Stimulated activated effector memory CD8-positive, alpha-beta T cell treated with anti-CD3 and anti-CD28 coated beads, Interleukin-12 subunit alpha, Interleukin-12 subunit beta, amount 100 ng/mL, for 72 hours (primary cell): Measurements from ENCODE around the gene CDC42EP1.

Experiments
- ATAC-seq: fragments of 150-1000 bp; cut with Tn5 transposase; 2 replicates; pipeline ENCODE4 v1.10.0; 2021
- DNase-seq, 2 donors: peaks; one replicate each; pipeline ENCODE4 v3.0.0; 2021 to 2022; ENCODE audit warnings: low spot score in 2 of 2
- H3K27ac Mint-ChIP-seq: one replicate; pipeline ENCODE4 v1.8.0; 2022; ENCODE audit warnings: mild to moderate bottlenecking, mixed read lengths
- H3K36me3 Mint-ChIP-seq: one replicate; pipeline ENCODE4 v1.8.0; 2022; ENCODE audit warnings: mild to moderate bottlenecking, mixed read lengths
- H3K4me1 Mint-ChIP-seq: one replicate; pipeline ENCODE4 v1.8.0; 2022; ENCODE audit warnings: mixed read lengths
- H3K4me3 Mint-ChIP-seq: one replicate; pipeline ENCODE4 v1.8.0; 2022; ENCODE audit warnings: mild to moderate bottlenecking, mixed read lengths
- H3K9me3 Mint-ChIP-seq: one replicate; pipeline ENCODE4 v1.8.0; 2022; ENCODE audit warnings: mixed read lengths

Gene CDC42EP1, protein sequence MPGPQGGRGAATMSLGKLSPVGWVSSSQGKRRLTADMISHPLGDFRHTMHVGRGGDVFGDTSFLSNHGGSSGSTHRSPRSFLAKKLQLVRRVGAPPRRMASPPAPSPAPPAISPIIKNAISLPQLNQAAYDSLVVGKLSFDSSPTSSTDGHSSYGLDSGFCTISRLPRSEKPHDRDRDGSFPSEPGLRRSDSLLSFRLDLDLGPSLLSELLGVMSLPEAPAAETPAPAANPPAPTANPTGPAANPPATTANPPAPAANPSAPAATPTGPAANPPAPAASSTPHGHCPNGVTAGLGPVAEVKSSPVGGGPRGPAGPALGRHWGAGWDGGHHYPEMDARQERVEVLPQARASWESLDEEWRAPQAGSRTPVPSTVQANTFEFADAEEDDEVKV

DNA sequence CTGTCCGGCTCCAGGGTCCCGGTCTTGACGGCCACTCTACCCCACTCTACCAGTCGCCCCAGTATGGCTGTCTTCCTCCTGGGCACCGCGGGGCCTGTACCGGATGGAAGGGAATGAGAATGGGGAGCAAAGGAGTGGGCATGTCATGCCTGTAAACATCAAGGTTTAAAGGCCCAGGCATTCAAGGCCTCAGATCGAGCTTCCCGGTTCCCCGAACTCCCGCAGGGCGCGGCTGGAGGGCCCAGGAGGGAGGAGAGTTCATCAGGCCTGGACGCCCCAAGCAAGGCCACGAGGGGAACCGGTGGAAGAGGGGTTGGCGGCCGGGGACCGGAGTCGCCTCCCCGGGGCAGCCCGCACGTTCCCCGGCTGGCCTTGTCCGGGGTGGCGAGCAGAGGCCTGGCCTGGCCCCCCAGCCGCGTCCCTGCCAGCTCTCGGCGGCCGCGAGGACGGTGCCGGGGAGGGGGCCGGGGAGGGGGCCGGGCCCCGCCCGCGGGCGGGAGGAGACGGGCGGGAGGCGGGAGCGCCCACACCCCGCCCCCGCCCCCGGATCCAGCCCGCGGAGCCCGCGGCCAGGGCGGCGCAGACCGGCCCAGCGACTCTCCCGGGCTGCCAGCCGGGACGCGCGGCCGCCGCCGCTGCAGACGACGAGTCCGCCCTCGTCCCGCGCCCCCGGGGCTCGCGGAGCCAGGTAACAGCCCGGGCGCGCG, at the start of gene CDC42EP1:
Gene CDC42EP1 (plus strand): TSS at position 580 of the 707 bp plus-strand sequence. CDS start 5,870 bp downstream, outside the sequence.
- no peak within 1 kb of the TSS for H3K27ac Mint-ChIP-seq
- H3K9me3 Mint-ChIP-seq = no peaks in the 10 kb centered on the region
- H3K4me3 Mint-ChIP-seq = peak within 1 kb of the TSS; percentile 74
- ATAC-seq (peak; percentile 35), DNase-seq (no peak)
- H3K36me3 Mint-ChIP-seq = peaks cover 5% of the 10 kb centered on the region
- H3K4me1 Mint-ChIP-seq = peaks cover 35% of the 10 kb centered on the region

DNA sequence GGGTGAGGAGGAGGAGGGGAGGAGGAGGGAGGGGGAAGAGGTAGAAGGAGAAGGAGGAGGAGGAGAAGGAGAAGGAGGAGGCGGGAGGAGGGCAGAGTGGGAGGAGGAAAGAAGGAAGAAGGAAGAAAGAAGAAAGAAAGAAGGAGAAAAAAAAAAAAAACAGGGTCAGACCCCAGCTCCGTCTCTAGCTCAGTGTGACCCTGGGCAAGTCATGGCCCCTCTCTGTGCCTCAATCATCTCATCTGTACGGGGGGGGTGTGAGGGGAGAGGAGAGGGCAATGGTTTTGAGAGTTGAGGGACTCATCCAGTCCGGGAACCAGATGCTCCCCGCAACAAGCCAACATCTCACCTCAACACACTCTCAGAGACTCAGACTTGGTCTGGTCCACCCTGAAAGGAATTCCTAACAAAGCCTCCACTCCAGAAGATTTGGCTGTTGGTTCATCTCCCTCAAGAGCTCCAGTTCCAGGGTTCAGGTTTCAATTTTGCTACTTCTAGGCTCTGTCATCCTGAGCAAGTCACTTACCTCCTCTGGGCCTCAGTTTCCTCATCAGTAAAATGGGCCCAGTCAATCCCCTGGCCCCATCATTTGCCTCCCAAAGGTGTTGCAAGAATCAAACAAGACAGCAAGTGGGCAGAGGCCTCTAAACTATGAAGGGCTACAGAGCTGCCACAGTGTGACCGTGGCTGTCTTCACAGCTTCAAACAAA, 48.7 kb upstream of the CDC42EP1 start:
- H3K9me3 Mint-ChIP-seq = no peaks in the 10 kb centered on the region
- no peaks in the 10 kb centered on the region for H3K36me3 Mint-ChIP-seq
- no peaks in the 10 kb centered on the region for H3K4me1 Mint-ChIP-seq
- DNase-seq = no peak
- H3K4me3 Mint-ChIP-seq = no peak overlapping the region
- no peak for ATAC-seq
- H3K27ac Mint-ChIP-seq = no peak overlapping the region

DNA sequence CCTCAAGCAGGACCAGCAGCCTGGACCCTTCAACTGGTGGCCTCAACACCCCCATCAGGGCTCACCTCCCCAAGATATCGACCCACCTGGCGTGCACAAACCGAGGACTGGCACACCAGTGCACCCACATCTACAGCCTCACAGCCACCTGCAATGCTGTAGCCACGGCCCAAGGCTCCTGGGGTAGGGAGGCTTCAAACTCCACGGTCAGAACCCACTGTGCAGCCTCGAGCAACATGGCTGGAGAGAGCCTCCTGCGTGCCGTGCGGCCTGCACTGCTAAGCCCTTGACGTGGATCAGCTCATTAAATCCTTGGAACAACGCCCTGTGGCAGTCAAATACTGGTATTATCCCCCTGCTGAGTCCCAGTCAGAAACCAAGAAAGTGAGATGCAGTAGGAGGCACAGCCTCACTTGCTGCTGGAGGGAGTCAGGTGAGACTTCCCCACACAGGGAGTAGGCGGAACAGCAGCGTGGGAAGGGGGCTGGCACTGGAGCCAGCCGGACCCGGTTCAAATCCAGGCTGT, 45.7 kb upstream of the CDC42EP1 start:
- Mint-ChIP-seq H3K9me3 (no peaks in the 10 kb centered on the region), H3K36me3 (no peaks in the 10 kb centered on the region), H3K4me1 (peaks cover 6% of the 10 kb centered on the region), H3K27ac (no peak overlapping the region), H3K4me3 (no peak overlapping the region)
- no peak for DNase-seq
- no peak for ATAC-seq

DNA sequence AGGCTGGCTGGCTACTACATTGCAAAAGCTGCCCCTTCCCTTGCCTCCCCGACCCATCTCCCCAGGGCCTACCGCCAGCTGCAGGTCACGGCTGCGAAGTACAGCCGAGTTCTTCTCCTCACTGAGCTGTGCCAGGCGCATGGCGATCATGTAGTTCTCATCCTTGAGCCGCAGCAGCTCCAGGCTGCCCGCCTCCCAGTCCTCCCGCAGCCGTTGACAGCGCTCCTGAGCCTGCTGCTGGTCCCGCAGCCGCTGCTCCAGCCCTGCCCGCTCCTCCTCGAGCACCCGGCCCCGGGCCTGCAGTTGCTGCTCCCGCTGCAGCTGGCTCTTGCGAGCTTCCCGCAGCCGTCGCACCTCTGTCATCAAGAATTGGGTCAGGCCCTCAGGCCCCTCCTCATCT, 44.4 kb upstream of the CDC42EP1 start:
- Mint-ChIP-seq H3K9me3 (no peaks in the 10 kb centered on the region), H3K27ac (no peak overlapping the region), H3K4me1 (peaks cover 6% of the 10 kb centered on the region), H3K36me3 (no peaks in the 10 kb centered on the region), H3K4me3 (no peak overlapping the region)
- DNase-seq = no peak
- ATAC-seq = no peak

DNA sequence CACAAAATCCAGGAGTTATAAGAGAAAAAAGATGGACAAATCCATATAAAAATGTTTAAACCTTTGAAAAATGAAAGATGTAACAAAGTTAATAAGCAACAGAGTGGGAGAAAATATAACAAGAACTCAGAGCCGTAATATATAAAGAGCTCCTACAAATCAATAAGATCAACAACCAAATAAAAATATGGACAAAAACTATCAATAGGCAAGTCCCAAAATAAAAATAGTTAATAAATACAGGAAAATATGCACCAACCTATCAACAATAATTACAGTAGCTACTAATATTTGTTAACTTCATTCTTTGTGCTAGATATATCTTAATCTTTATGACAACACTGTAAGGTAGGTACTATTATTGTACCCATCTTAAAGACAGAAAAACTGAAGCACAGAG, 43.8 kb upstream of the CDC42EP1 start:
- H3K27ac Mint-ChIP-seq = no peak overlapping the region

DNA sequence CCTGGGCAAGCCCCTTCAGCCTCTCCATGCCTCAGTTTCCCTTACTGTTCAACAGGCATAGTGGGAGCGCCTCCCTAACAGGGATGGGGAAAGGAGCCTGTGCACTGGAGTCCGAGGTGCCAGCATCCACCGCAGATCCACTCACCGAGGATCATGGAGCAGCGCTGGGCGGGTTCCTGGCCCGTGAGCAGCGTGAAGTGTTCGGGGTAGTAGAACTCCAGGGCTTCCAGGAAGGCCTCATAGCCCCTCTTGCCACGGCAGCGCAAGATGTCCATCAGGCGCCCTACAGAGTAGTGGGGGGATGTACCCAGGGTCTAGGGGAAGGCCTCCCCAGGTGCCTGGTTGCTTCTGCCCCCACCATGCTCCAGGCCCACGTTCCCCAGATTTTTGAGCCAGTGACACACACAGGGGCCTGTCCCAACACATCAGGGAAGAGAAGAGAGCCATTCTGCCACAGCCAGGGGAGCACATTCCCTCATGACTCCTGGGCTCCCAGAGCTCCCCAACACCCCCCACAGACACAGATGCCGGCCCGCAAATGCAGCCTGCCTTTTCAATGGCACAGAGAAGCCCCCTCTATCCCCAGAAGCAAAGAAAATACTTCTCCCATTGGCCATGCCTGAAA, 42.3 kb upstream of the CDC42EP1 start:
- DNase-seq (no peak), ATAC-seq (no peak)
- peaks cover 6% of the 10 kb centered on the region for H3K4me1 Mint-ChIP-seq
- H3K36me3 Mint-ChIP-seq = no peaks in the 10 kb centered on the region
- H3K9me3 Mint-ChIP-seq = no peaks in the 10 kb centered on the region
- H3K27ac Mint-ChIP-seq = peak overlapping the region; percentile 56
- H3K4me3 Mint-ChIP-seq = peak overlapping the region; percentile 68

More for the DNA sequence above, 43.8 kb upstream of the CDC42EP1 start:
- ATAC-seq (no peak), DNase-seq (no peak)
- Mint-ChIP-seq H3K4me3 (no peak overlapping the region), H3K9me3 (no peaks in the 10 kb centered on the region), H3K4me1 (peaks cover 6% of the 10 kb centered on the region), H3K36me3 (no peaks in the 10 kb centered on the region)

DNA sequence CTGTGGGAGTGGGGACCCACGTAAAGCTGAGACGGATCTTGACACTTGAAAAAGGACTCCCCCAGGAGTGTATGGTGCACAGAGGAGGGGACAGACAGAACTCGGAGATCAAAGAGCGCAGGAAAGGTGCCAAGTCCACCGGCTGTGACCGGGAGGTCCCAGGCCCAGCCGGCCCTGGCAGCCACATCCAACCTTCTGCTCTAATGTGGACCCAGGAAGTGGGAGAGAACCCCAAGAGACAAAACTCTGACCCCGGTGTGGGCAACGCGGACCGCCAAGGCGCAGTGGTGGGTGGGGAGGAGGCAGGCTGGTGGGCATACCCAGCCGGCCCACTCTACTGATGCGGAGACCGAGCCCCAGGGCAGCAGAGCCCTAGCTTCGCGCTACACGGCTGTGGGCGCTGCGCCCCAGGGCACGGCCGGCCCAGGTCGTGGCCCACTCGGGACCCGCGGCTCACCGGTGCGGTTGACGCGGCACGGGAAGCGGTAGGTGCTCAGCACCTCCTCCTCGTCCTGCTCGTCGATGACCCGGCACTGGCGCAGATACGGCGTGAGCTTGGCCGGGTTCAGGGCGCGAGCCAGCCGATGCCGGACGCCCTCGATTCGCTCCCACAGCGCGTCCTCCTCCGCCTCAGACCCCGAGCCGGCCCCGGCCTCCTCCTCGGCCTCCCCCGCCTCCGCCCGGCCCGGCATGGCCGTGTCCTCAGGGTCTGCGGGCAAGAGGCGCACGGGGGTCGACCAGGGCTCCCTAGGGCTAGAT, 41.6 kb upstream of the CDC42EP1 start:
- DNase-seq = no peak
- Mint-ChIP-seq H3K27ac (peak overlapping the region; percentile 56), H3K9me3 (no peaks in the 10 kb centered on the region), H3K4me1 (peaks cover 6% of the 10 kb centered on the region), H3K4me3 (peak overlapping the region; percentile 68), H3K36me3 (no peaks in the 10 kb centered on the region)
- peak; percentile 61 for ATAC-seq

DNA sequence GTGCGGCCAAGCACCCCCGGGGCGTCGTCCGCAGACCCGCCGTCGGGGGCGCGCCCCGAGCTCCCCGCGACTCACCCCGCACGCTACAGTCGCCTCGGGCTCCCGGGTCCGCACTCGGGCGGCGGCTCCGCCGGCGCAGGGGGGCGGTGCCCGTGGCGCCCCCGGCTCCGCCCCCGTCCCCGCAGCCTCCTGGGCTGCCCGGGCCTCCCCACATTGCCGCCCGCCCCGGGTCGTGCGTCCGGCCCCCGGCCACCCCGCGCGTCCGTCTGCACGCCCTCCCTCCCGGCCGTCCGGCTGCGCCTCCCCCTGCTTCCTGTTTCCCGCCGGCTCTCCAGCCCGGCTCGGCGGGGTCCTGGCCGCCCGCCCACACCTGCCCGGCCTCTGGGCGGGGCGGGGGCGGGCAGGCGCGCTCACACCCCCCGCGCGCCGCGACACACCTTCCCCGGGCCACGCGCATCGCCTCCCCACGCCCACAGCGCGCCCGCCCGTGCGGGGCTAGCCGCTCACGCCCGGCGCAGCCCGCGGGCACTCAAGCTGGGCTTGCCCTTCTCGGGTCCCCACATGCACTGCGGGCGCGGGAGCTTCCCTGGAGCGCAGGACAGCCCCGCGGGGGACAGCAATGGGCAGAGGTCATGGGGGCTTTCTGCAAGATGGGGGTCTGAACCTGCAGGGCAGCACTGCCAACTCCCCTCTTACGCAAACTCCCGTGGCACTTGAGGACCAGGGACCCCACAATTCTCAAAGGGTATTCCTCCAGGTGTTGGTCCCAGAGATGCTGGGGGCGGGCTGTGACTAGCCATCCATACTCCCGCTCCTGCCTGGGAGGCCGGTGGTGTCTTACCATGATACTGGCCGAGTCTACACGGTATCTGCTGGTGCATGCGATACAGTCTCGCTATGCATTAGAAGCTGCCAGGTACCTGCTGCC, 40.7 kb upstream of the CDC42EP1 start, which contains the start of gene CARD10:
Gene CARD10 (minus strand): TSS at position 148 of the 928 bp plus-strand sequence. CDS start 215 bp downstream, outside the sequence.
- peaks cover 6% of the 10 kb centered on the region for H3K4me1 Mint-ChIP-seq
- H3K36me3 Mint-ChIP-seq = no peaks in the 10 kb centered on the region
- H3K27ac Mint-ChIP-seq = peak within 1 kb of the TSS; percentile 56
- no peaks in the 10 kb centered on the region for H3K9me3 Mint-ChIP-seq
- DNase-seq (no peak), ATAC-seq (peak; percentile 70)
- H3K4me3 Mint-ChIP-seq = peak within 1 kb of the TSS; percentile 68

DNA sequence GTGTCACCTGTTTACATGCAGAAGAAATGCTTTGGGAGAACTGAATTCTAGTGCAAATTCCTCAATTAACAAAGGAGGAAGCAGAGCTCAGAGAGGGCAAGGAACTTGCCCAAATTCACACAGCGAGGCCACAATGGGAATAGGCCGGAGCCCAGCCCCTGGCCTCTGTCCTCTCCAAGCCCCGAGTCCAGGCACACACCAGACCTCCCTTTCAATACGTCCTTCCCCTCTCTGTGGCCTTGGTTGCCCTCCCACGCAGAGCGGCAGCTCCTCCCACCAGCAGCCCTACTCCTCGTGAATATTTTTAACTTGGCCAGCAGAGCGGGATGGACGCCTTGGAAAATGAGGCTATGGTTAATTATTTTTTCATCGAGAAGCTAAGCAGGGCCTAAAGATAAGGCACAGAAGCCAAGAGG, 39.5 kb upstream of the CDC42EP1 start:
- DNase-seq (no peak), ATAC-seq (no peak)
- no peaks in the 10 kb centered on the region for H3K36me3 Mint-ChIP-seq
- H3K4me3 Mint-ChIP-seq = peak overlapping the region; percentile 68
- H3K9me3 Mint-ChIP-seq = no peaks in the 10 kb centered on the region
- H3K4me1 Mint-ChIP-seq = peaks cover 12% of the 10 kb centered on the region
- no peak overlapping the region for H3K27ac Mint-ChIP-seq

DNA sequence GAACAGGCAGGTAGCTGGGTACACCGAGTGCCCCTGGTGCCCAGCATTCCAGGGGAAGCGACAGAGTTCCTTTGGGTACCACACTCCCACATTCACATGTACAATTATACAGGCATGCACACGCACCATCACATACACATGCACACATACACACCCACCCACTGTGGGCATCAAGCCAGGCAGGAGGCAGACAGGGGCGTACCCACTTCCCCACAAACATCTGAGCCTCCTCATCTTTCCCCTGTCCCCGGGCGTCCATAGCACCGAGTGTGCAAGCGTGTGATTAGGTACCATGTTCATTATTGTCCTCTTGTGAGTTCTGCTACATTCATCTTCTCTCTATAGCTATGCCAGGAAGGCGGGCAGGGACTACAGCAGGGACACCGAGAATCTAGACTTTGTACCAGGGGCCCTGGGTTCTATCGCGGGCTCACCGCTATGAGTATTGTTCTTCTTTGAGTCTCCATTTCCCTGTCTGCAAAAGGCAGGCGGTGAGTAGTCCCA, 39.0 kb upstream of the CDC42EP1 start:
- Mint-ChIP-seq H3K36me3 (no peaks in the 10 kb centered on the region), H3K27ac (no peak overlapping the region), H3K9me3 (no peaks in the 10 kb centered on the region), H3K4me3 (peak overlapping the region; percentile 68), H3K4me1 (peaks cover 15% of the 10 kb centered on the region)
- no peak for DNase-seq
- no peak for ATAC-seq

DNA sequence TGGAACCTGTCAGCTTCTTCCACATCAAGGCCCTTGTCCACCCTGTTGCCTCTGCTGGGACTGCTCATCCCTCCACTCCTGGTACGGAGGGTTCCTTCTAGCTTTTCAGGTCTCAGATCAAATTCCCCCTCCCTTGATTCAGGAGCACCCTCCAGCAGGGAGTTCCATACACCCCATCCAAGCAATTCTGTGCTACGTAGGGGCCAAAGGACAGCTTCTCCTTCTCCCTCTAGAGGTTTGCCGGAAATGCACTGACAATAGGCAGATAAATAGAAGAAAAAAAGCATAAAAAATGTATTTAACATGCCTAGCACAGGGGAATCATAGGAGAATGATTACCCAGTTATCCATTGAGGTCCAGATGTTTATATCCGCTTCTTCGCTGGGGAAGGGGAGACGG, 37.8 kb upstream of the CDC42EP1 start:
- Mint-ChIP-seq H3K9me3 (no peaks in the 10 kb centered on the region), H3K27ac (no peak overlapping the region), H3K36me3 (no peaks in the 10 kb centered on the region), H3K4me3 (no peak overlapping the region), H3K4me1 (peaks cover 15% of the 10 kb centered on the region)
- ATAC-seq (no peak), DNase-seq (no peak)

DNA sequence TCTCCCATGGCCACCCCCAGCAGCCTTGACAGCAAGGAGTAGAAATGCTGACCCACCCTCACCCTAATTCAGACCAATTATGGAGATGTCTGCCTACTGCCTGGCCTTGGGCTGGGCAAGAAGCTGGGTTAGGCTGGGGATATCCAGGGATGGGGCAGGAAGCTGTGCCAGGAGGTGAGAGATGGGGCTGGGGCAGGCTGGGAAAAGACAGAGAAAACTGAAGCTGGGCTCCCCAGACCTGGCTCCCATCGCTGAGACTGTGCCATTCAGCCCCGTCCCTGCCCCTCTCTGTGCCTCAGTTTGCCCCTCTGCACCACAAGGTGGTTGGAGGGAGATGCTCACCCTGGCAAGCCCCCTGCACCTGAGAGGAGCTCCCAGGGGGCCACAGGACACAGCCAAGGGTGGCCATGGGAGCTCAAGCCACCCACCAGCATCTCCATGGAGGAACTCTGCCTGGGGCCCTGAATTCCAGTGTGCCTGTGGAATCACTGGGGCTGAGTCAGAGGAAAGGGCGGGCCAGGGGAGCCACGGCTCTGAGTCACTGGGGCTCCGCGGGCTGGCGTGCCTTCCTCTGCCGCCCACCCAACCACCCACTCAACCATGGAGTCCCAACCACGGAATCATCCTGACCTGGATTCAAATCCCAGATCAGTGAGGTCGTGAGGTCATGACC, 35.1 kb upstream of the CDC42EP1 start:
- H3K36me3 Mint-ChIP-seq = no peaks in the 10 kb centered on the region
- no peak overlapping the region for H3K27ac Mint-ChIP-seq
- no peak for DNase-seq
- no peak overlapping the region for H3K4me3 Mint-ChIP-seq
- peak; percentile 76 for ATAC-seq
- no peaks in the 10 kb centered on the region for H3K9me3 Mint-ChIP-seq
- peaks cover 17% of the 10 kb centered on the region for H3K4me1 Mint-ChIP-seq
